Lower leg skin (tissue), 3 donors: ENCODE data around the gene NCAM1.

Experiments
- CTCF ChIP-seq, 3 donors: fragments of 450-650 bp; IDR thresholded peaks; one replicate each; pipeline ENCODE4 v1.5.1; 2016; ENCODE audit warnings: antibody characterized with exemption in 3 of 3, mild to moderate bottlenecking in 3 of 3, moderate library complexity in 2 of 3
- POLR2A ChIP-seq, 2 donors: fragments of 450-650 bp; IDR thresholded peaks; one replicate each; pipeline ENCODE4 v1.6.1; 2016 to 2017; ENCODE audit warnings: antibody characterized with exemption in 2 of 2, mild to moderate bottlenecking in 1 of 2, moderate library complexity in 1 of 2

- TF ChIP-seq CTCF (IDR thresholded peaks at IDR 0.05): no peak
- no peak for TF ChIP-seq POLR2A (IDR thresholded peaks at IDR 0.05)
Observed at GRCh38 chr11:113119074-113119473, 157.9 kb downstream of the NCAM1 start.
